ENCODE data around the gene TROAP.
"Not testable (repeated sequence)": the region's sequence is repeated elsewhere in the genome, so short reads cannot be mapped to it uniquely, and the experiment has no call there.

TROAP gene

GRCh38 chr12:49294086-49294803 lies 28.8 kb upstream of the TROAP start:
- no peak for DNase-seq (ENCODE audit: low read depth, low spot score)

DNA sequence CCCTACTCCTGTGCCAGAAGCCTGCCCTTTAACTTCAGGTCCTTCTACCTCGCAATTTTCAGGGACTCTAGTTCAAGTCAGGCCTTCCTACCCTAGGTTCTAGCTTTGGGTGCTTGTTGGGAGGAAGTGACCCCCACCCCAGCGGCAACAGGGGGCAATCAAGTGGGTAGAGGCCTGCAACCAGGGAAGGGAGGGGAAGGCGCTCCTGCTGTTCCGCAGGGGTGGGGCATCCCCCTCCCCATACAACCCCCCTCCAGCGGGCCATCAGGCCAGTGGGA lies 28.3 kb upstream of the TROAP start:
- no peak for DNase-seq (ENCODE audit: low read depth, low spot score)

- no peak for DNase-seq (ENCODE audit: low read depth, low spot score)
Observed at GRCh38 chr12:49295082-49295936, 27.7 kb upstream of the TROAP start, which contains the start of gene PRPH. TSS of gene PRPH (plus strand) at chr12:49295147. CDS start at chr12:49295201, 54 bp downstream.

GRCh38 chr12:49296034-49296835 lies 26.8 kb upstream of the TROAP start:
- peak; percentile 76 for DNase-seq (ENCODE audit: low read depth, low spot score)

DNA sequence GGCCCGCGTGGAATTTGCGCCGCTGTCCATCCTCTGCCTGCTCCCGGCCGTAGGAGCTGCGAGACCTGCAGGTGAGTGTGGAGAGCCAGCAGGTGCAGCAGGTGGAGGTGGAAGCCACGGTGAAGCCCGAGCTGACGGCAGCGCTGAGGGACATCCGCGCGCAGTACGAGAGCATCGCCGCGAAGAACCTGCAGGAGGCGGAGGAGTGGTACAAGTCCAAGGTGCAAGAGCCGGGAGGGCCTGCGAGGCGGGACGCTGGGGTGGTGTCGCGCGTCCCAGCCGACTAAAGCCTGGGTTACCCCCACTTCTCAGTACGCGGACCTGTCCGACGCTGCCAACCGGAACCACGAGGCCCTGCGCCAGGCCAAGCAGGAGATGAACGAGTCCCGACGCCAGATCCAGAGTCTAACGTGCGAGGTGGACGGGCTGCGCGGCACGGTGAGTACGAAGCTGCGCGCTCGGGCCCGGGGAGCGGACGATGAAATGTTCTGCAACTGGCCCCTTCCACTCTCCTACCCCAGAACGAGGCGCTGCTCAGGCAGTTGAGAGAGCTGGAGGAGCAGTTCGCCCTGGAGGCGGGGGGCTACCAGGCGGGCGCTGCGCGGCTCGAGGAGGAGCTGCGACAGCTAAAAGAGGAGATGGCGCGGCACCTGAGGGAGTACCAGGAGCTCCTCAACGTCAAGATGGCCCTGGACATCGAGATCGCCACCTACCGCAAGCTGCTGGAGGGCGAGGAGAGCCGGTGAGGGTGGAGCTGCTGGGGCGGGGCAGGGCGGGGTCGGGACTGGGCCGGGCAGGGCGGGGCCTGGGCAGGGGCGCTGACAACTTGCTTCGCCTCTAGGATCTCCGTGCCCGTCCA lies 26.0 kb upstream of the TROAP start:
- DNase-seq (ENCODE audit: low read depth, low spot score), result peak; percentile 69

- peak; percentile 3 for DNase-seq (ENCODE audit: low read depth, low spot score)
Observed at GRCh38 chr12:49297695-49298060, 25.4 kb upstream of the TROAP start.

DNA sequence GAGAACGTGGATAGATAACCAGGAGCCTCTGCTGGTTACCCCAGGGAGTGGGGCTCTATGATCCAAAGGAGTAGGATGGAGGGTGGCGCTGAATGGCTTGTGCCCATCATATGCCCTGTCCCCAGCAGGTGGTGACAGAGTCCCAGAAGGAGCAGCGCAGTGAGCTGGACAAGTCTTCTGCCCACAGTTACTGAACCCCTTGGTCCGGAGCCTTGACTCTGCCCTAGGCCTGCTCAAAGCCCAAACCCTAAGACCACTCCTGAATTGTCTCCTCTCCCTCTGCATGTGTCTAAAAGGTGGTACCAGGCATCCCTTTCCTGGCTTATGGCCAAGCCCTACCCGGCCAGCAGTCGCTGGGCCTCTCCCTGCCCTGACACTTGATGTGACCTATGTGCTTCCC lies 24.9 kb upstream of the TROAP start:
- DNase-seq (ENCODE audit: low read depth, low spot score), result peak; percentile 2

DNA sequence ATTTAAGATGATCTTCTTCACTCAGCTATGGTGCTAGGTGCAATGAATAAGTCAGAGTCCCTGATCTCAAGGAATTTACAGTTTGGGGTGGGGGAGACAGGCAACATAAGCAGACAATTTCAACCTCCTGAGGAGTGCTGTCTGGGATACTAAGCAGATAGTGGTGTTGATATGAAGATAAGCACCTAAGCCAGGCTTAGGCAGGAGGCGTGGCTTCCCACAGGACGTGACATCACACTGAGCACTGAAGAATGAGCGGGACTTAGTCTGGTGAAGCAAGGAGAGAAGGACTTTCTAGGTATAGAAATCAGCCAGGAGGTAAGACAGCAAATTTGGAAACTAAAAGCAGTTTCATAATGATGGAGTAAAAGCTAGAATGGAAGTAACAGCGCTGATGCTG lies 21.3 kb upstream of the TROAP start:
- peak; percentile 49 for DNase-seq (ENCODE audit: low read depth, low spot score)

- no peak for DNase-seq (ENCODE audit: low read depth, low spot score)
Observed at GRCh38 chr12:49304161-49304560, 18.9 kb upstream of the TROAP start.

GRCh38 chr12:49305762-49306510 lies 17.1 kb upstream of the TROAP start:
- no peak for DNase-seq (ENCODE audit: low read depth, low spot score)

DNA sequence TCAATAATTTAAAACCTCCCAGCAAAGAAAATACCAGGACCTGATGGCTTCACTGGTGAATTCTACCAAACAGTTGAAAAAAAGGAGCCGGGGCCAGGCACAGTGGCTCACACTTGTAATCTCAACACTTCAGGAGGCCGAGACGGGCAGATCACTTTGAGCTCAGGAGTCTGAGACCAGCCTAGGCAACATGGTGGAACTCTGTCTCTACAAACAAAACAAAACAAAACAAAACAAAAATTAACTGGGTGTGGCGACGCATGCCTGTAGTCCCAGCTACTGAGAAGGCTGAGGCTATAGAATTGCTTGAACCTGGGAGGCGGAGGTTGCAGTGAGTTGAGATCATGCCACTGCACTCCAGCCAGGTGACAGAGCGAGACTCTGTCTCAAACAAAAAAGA lies 13.7 kb upstream of the TROAP start:
- no peak for DNase-seq (ENCODE audit: low read depth, low spot score)

GRCh38 chr12:49310451-49311000 lies 12.5 kb upstream of the TROAP start:
- not testable (repeated sequence) for DNase-seq (ENCODE audit: low read depth, low spot score)

DNA sequence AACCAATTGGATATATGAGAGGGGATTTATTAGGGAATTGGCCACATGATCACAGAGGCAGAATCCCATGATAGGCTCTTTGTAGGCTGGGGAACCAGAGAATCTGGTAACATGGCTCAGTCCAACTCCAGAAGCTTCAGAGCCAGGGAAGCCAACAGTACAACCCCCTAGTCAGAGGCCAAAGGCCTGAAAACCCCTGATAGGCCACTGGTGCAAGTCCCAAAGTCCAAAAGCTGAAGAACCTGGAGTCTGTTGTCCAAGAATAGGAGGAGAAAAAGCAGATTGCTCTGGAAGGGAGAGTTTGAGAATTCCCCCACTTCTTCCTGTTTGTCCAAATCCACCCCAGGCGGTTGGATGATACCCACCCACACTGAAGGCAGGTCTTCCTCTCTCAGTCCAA lies 8.2 kb upstream of the TROAP start:
- no peak for DNase-seq (ENCODE audit: low read depth, low spot score)

DNA sequence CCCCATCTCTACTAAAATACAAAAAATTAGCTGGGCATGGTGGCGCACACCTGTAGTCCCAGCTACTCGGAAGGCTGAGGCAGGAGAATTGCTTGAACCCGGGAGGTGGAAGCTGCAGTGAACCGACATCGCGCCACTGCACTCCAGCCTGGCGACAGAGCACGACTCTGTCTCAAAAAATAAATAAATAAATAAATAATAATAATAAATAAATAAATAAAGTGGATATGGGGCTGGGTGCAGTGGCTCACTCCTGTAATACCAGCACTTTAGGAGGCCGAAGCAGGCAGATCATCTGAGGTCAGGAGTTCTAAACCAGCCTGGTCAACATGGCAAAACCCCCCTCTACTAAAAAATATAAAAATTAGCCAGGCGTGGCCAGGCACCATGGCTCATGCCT lies 5.9 kb upstream of the TROAP start:
- DNase-seq (ENCODE audit: low read depth, low spot score), result not testable (repeated sequence)

DNA sequence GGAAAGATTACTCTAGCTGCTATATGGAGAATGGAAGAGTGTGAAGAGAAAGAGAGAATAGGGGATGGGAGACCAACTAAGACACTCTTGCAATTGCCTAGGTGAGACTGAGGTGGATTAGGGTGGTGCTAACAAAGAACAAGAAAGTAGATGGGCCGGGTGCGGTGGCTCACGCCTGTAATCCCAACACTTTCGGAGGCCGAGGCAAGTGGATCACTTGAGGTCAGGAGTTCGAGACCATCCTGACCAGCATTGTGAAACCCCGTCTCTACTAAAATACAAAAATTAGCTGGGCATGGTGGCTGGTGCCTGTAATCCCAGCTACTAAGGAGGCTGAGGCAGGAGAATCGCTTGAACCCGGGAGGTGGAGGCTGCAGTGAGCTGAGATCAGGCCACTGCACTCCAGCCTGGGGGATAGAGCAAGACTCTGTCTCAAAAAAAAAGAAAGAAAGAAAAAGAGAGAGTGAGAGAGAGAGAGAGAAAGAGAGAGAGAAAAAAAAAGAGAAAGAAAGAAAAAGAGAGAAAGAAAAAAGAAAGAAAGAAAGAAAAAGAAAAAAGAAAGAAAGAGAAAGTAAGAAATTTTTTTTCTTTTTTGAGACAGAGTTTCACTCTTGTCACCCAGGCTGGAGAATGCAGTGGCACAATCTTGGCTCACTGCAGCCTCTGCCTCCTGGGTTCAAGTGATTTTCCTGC lies 2.5 kb upstream of the TROAP start:
- not testable (repeated sequence) for DNase-seq (ENCODE audit: low read depth, low spot score)

DNA sequence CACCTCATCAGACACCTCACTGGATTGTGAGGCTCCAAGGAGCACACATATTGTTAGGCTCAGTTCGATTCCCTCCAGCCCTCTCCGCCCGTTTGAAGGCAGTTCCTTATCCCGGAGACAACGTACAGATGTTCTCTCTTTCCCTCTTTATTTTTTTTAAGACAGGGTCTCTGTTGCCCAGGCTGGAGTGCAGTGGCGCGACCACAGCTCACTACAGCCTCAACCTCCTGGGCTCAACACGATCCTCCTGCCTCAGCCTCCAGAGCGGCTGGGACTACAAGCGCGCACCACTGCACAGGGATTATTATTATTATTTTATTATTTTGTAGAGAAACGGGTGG lies 718 bp upstream of the TROAP start:
- DNase-seq (ENCODE audit: low read depth, low spot score), result no peak

DNA sequence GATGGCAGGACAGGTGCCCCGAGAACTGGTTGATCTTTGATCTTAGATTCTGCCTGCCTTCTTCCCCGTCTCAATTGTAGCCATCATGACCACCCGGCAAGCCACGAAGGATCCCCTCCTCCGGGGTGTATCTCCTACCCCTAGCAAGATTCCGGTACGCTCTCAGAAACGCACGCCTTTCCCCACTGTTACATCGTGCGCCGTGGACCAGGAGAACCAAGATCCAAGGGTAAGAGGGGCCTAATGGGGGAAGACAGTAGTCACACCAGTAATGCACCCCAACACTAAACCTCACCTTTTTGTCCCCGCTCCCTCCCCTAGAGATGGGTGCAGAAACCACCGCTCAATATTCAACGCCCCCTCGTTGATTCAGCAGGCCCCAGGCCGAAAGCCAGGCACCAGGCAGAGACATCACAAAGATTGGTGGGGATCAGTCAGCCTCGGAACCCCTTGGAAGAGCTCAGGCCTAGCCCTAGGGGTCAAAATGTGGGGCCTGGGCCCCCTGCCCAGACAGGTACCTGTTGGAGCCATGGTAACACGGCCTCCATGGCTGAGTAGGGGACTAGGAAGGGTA lies 556 bp downstream of the TROAP start:
- no peak for DNase-seq (ENCODE audit: low read depth, low spot score)

DNA sequence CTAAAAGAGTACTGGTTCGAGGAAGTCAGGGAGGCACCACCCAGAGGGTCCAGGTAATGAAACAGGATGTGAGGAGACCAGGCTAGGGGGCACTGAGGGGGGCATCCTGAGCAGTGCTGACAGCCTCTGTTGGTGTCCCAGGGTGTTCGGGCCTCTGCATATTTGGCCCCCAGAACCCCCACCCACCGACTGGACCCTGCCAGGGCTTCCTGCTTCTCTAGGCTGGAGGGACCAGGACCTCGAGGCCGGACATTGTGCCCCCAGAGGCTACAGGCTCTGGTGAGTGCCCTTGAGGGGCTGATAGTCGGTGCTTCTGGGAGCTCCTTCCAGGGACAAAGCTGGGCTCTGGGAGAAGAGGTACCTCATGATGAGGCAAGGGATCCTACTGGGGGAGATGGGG lies 2.6 kb downstream of the TROAP start:
- no peak for DNase-seq (ENCODE audit: low read depth, low spot score)

- no peak for DNase-seq (ENCODE audit: low read depth, low spot score)
Observed at GRCh38 chr12:49327368-49327767, 4.3 kb downstream of the TROAP start.

DNA sequence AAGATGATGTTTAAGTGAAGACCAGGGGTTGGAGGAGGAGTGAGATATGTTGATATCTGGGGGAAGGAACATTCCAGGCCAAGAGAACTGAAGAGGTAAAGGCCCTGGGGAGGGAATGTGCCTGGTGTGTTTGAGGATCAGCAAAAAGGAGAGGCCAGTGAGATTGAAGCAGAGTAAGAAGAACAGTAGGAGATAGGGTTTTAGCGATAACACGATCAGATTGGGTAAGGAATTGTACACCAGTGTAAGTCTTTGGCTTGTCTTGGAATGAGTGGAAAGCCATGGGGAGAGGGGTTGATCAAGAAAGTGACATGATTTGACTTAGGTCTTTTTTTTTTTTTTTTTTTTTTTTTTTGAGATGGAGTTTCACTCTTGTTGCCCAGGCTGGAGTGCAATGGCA lies 4.8 kb downstream of the TROAP start:
- DNase-seq (ENCODE audit: low read depth, low spot score), result no peak

Data from ELF-1 (cell line).